ENCODE measurements around the gene HEBP2.

HEBP2 gene

GRCh38 chr6:138397128-138398122 is 6.6 kb upstream of the HEBP2 start:
- no peak for DNase-seq

- no peak for DNase-seq
Observed at GRCh38 chr6:138400326-138400725, 3.7 kb upstream of the HEBP2 start.

- DNase-seq, result no peak
Observed at GRCh38 chr6:138401960-138402837, 1.8 kb upstream of the HEBP2 start.

- DNase-seq, result no peak
Observed at GRCh38 chr6:138402838-138403187, 1.2 kb upstream of the HEBP2 start.

GRCh38 chr6:138403324-138403800 is 661 bp upstream of the HEBP2 start:
- no peak for DNase-seq

GRCh38 chr6:138404666-138405337 is 779 bp downstream of the HEBP2 start:
- DNase-seq, result no peak

- no peak for DNase-seq
Observed at GRCh38 chr6:138405816-138406413, 1.9 kb downstream of the HEBP2 start.

GRCh38 chr6:138406443-138406842 is 2.4 kb downstream of the HEBP2 start:
- no peak for DNase-seq

- no peak for DNase-seq
Observed at GRCh38 chr6:138410048-138410735, 6.2 kb downstream of the HEBP2 start.

- no peak for DNase-seq
Observed at GRCh38 chr6:138410972-138411880, 7.2 kb downstream of the HEBP2 start.

- no peak for DNase-seq
Observed at GRCh38 chr6:138415125-138415524, 11.1 kb downstream of the HEBP2 start.

GRCh38 chr6:138416206-138416605 is 12.2 kb downstream of the HEBP2 start:
- no peak for DNase-seq

GRCh38 chr6:138417493-138418117 is 13.6 kb downstream of the HEBP2 start:
- DNase-seq, result no peak

GRCh38 chr6:138418118-138418742 is 14.2 kb downstream of the HEBP2 start:
- no peak for DNase-seq

- no peak for DNase-seq
Observed at GRCh38 chr6:138419766-138420165, 15.7 kb downstream of the HEBP2 start.

GRCh38 chr6:138420356-138420755 is 16.3 kb downstream of the HEBP2 start:
- no peak for DNase-seq

GRCh38 chr6:138421089-138421488 is 17.1 kb downstream of the HEBP2 start:
- no peak for DNase-seq

GRCh38 chr6:138421608-138422007 is 17.6 kb downstream of the HEBP2 start:
- DNase-seq, result no peak

- no peak for DNase-seq
Observed at GRCh38 chr6:138422861-138423260, 18.8 kb downstream of the HEBP2 start.
